ENCODE data around the gene TSPAN31. TPM values are rescaled to one million over a fixed set of nuclear protein-coding genes. Genes with fewer than 3 reads are reported as not detected.

TSPAN31 gene
- polyA plus RNA-seq, 1 donor, result 62.2 TPM

- Histone ChIP-seq H3K4me3 (ENCODE audit: low read length) (no peak overlapping the region), H3K36me3 (ENCODE audit: control insufficient read depth, insufficient read depth, low read length) (no peaks in the 10 kb centered on the region), H3K27ac (ENCODE audit: low read length) (no peak overlapping the region), H3K9me3 (ENCODE audit: control insufficient read depth, low read depth, low read length) (peaks cover 7% of the 10 kb centered on the region), H3K4me1 (ENCODE audit: control insufficient read depth, insufficient read depth, low read length) (peaks cover 8% of the 10 kb centered on the region), H3K27me3 (ENCODE audit: control insufficient read depth, insufficient read depth, low read length) (peaks cover 98% of the 10 kb centered on the region)
- DNase-seq, result no peak
- no CpG with 5 or more reads among the region's 49 CpGs for WGBS (ENCODE audit: insufficient coverage, low lambda C conversion rate)
Measured at GRCh38 chr12:57735952-57736740, 8.7 kb upstream of the TSPAN31 start.

- Histone ChIP-seq H3K9me3 (ENCODE audit: control insufficient read depth, low read depth, low read length) (peaks cover 7% of the 10 kb centered on the region), H3K4me1 (ENCODE audit: control insufficient read depth, insufficient read depth, low read length) (peaks cover 8% of the 10 kb centered on the region), H3K27ac (ENCODE audit: low read length) (no peak overlapping the region), H3K27me3 (ENCODE audit: control insufficient read depth, insufficient read depth, low read length) (peaks cover 98% of the 10 kb centered on the region), H3K4me3 (ENCODE audit: low read length) (no peak overlapping the region), H3K36me3 (ENCODE audit: control insufficient read depth, insufficient read depth, low read length) (no peaks in the 10 kb centered on the region)
- WGBS (ENCODE audit: insufficient coverage, low lambda C conversion rate), result no CpG with 5 or more reads among the region's 31 CpGs
- no peak for DNase-seq
Measured at GRCh38 chr12:57736741-57737466, 7.9 kb upstream of the TSPAN31 start.

DNA sequence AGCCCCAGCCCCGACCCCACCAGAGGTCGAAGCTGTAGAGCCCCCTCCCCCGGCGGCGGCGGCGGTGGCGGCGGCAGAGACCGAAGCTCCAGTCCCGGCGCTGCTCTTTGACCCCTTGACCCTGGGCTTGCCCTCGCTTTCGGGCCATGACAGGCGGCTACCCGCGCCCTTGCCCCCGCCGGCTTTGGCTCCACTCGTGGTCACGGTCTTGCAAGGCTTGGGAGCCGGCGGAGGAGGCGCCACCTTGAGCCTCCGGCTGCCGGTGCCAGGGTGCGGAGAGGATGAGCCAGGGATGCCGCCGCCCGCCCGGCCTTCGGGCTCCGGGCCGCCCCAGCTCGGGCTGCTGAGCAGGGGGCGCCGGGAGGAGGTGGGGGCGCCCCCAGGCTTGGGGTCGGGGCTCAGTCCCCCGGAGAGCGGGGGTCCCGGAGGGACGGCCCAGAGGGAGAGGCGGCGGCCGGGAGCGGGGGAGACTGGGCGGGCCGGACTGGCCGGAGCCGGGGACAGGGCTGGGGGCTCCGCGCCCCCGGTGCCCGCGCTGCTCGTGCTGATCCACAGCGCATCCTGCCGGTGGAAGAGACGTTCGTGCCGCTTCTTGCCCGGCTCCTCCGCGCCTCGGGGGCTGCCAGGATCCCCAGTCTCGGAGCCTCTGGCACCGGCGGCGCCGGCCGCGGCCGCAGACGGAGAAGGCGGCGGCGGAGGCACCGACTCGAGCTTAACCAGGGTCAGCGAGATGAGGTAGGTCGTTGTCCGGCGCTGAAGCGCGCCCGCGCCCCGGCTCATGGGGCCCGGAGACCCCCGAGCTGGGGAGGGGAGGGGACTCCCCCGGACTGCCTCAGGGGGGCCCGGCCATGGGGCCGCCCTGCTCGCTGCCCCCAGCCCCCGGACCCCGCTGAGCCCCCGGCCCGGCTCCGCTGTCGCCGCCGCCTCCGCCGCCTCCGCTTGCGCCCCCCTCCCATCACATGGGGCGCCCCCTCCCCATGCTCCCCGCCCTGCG is 7.1 kb upstream of the TSPAN31 start:
- Histone ChIP-seq H3K4me1 (ENCODE audit: control insufficient read depth, insufficient read depth, low read length) (peaks cover 8% of the 10 kb centered on the region), H3K36me3 (ENCODE audit: control insufficient read depth, insufficient read depth, low read length) (no peaks in the 10 kb centered on the region), H3K4me3 (ENCODE audit: low read length) (no peak overlapping the region), H3K9me3 (ENCODE audit: control insufficient read depth, low read depth, low read length) (peaks cover 7% of the 10 kb centered on the region), H3K27me3 (ENCODE audit: control insufficient read depth, insufficient read depth, low read length) (peaks cover 97% of the 10 kb centered on the region), H3K27ac (ENCODE audit: low read length) (no peak overlapping the region)
- no CpG with 5 or more reads among the region's 110 CpGs for WGBS (ENCODE audit: insufficient coverage, low lambda C conversion rate)
- DNase-seq, result no peak

DNA sequence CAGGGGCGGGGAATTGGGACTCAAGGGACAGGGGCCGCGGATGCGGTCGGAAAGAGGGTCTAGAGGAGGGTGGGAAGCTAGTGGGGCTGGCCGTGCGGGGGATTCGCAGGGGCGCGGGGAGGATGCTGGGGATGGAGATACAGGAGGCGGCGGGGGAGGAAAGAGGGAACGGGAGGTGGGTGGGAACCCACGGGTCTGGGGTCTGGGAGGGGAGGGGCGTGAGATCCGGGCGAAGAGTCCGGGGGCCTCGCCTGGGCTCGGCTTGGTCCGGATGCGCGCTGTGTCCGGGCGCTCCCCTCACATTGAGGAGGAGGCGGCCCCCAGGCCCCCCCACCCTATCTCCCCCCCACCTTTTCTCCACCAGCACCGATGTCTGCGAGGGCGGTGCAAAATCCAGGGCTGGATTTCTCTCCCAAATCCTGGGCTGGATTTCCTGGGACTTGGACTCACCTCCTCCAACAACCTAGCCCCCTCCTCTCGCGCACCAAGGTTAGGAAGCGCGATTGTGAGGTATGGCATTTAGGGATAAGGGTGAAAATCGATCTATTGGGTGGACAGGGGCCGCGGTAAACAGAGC is 6.1 kb upstream of the TSPAN31 start, which contains the start of gene AGAP2:
TSS of gene AGAP2 (minus strand) at position 82 of the 577 bp plus-strand sequence. CDS start 496 bp downstream, outside the sequence.
- no CpG with 5 or more reads among the region's 36 CpGs for WGBS (ENCODE audit: insufficient coverage, low lambda C conversion rate)
- Histone ChIP-seq H3K36me3 (ENCODE audit: control insufficient read depth, insufficient read depth, low read length) (no peaks in the 10 kb centered on the region), H3K27me3 (ENCODE audit: control insufficient read depth, insufficient read depth, low read length) (peaks cover 89% of the 10 kb centered on the region), H3K9me3 (ENCODE audit: control insufficient read depth, low read depth, low read length) (peaks cover 7% of the 10 kb centered on the region), H3K4me1 (ENCODE audit: control insufficient read depth, insufficient read depth, low read length) (peaks cover 8% of the 10 kb centered on the region), H3K27ac (ENCODE audit: low read length) (no peak within 1 kb of the TSS), H3K4me3 (ENCODE audit: low read length) (no peak within 1 kb of the TSS)
- DNase-seq, result no peak

DNA sequence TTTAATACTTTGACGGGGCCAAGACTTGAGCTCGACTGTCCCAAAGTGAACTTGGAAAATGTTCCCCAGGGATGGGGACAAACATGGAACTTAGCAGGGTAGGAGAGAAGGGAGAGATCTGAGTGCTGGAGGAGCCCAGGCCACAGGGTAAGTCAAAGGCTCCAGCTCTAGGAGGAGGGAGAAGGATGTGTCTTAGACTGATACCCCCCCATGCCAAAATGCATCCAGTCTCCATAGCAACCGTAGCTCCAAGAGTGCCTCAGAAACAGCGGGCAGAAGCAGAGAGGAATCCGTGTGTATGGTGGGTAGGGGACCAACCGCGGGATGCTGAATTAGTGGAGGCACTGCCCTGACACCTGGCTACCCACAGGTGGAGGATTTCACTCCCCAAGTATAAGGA is 5.5 kb upstream of the TSPAN31 start:
- Histone ChIP-seq H3K27ac (ENCODE audit: low read length) (no peak overlapping the region), H3K27me3 (ENCODE audit: control insufficient read depth, insufficient read depth, low read length) (peaks cover 83% of the 10 kb centered on the region), H3K9me3 (ENCODE audit: control insufficient read depth, low read depth, low read length) (peaks cover 7% of the 10 kb centered on the region), H3K4me1 (ENCODE audit: control insufficient read depth, insufficient read depth, low read length) (peaks cover 13% of the 10 kb centered on the region), H3K36me3 (ENCODE audit: control insufficient read depth, insufficient read depth, low read length) (no peaks in the 10 kb centered on the region), H3K4me3 (ENCODE audit: low read length) (no peak overlapping the region)
- DNase-seq, result no peak
- no CpG with 5 or more reads among the region's 7 CpGs for WGBS (ENCODE audit: insufficient coverage, low lambda C conversion rate)

GRCh38 chr12:57739914-57740538 is 4.8 kb upstream of the TSPAN31 start:
- Histone ChIP-seq H3K36me3 (ENCODE audit: control insufficient read depth, insufficient read depth, low read length) (no peaks in the 10 kb centered on the region), H3K4me3 (ENCODE audit: low read length) (no peak overlapping the region), H3K4me1 (ENCODE audit: control insufficient read depth, insufficient read depth, low read length) (peaks cover 13% of the 10 kb centered on the region), H3K27me3 (ENCODE audit: control insufficient read depth, insufficient read depth, low read length) (peaks cover 76% of the 10 kb centered on the region), H3K9me3 (ENCODE audit: control insufficient read depth, low read depth, low read length) (peaks cover 7% of the 10 kb centered on the region), H3K27ac (ENCODE audit: low read length) (no peak overlapping the region)
- no peak for DNase-seq
- no CpG with 5 or more reads among the region's 10 CpGs for WGBS (ENCODE audit: insufficient coverage, low lambda C conversion rate)

DNA sequence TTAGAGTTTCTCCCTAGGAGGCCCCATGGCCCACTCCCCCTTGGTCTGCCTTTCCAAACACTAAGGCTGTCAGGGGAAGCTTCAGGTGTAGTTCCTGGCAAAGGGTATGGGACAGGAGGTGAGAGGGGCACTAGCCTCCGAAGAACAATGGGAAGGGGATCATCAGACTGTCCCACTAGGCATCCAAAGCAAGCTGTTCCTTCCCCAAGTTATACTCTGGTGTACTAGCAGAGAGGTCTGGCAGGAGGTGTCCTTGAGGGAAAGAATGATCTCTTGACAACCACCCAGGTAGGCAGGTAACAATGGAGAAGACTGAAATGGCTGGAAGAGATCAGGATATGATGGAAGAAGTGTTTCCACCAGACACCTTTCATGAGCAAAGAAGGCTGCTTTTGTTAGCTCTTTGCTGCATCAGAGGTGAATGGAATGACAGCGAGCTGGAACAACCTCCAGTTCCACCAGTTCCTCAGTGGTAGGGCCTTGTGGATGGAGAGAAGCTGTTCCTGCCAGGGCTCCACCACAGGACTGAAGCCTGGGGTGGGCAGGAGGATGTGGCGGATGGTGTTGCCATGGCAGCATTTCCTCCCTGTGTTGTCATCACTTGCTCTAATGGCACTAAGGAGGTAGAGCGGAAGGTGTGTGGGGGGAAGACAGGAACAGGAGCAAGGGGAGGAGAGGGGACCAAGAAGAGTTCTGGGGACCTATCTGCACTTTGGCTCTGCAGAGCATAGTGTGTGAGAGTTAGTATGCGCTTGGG is 4.0 kb upstream of the TSPAN31 start:
- no peaks in the 10 kb centered on the region for H3K36me3 ChIP-seq (ENCODE audit: control insufficient read depth, insufficient read depth, low read length)
- H3K27me3 ChIP-seq (ENCODE audit: control insufficient read depth, insufficient read depth, low read length), result peaks cover 68% of the 10 kb centered on the region
- no peak overlapping the region for H3K4me3 ChIP-seq (ENCODE audit: low read length)
- DNase-seq, result no peak
- H3K27ac ChIP-seq (ENCODE audit: low read length), result no peak overlapping the region
- peaks cover 18% of the 10 kb centered on the region for H3K4me1 ChIP-seq (ENCODE audit: control insufficient read depth, insufficient read depth, low read length)
- H3K9me3 ChIP-seq (ENCODE audit: control insufficient read depth, low read depth, low read length), result peaks cover 7% of the 10 kb centered on the region
- no CpG with 5 or more reads among the region's 5 CpGs for WGBS (ENCODE audit: insufficient coverage, low lambda C conversion rate)

GRCh38 chr12:57741413-57741789 is 3.4 kb upstream of the TSPAN31 start:
- DNase-seq, result no peak
- Histone ChIP-seq H3K4me1 (ENCODE audit: control insufficient read depth, insufficient read depth, low read length) (peaks cover 19% of the 10 kb centered on the region), H3K9me3 (ENCODE audit: control insufficient read depth, low read depth, low read length) (peaks cover 7% of the 10 kb centered on the region), H3K4me3 (ENCODE audit: low read length) (no peak overlapping the region), H3K36me3 (ENCODE audit: control insufficient read depth, insufficient read depth, low read length) (peaks cover 3% of the 10 kb centered on the region), H3K27me3 (ENCODE audit: control insufficient read depth, insufficient read depth, low read length) (peaks cover 62% of the 10 kb centered on the region), H3K27ac (ENCODE audit: low read length) (no peak overlapping the region)
- no CpG with 5 or more reads among the region's 1 CpG for whole genome bisulfite sequencing (ENCODE audit: insufficient coverage, low lambda C conversion rate)

All from large intestine (tissue), 3 donors.